ENCODE data around the gene OR2A5.

OR2A5 gene

GRCh38 chr7:144063710-144064109 lies 15.0 kb downstream of the OR2A5 start:
- no peak overlapping the region for H3K4me2 ChIP-seq
- no peaks in the 10 kb centered on the region for H3K36me3 ChIP-seq (ENCODE audit: insufficient read depth)
- H3K4me3 ChIP-seq (IDR thresholded peaks at IDR 0.05; ENCODE audit: insufficient read depth, low read depth, low read length) = no peak overlapping the region
- no peak overlapping the region for H3K27ac ChIP-seq
- no peak overlapping the region for H2AFZ ChIP-seq (ENCODE audit: low read depth)
- TF ChIP-seq, protein P1, sequence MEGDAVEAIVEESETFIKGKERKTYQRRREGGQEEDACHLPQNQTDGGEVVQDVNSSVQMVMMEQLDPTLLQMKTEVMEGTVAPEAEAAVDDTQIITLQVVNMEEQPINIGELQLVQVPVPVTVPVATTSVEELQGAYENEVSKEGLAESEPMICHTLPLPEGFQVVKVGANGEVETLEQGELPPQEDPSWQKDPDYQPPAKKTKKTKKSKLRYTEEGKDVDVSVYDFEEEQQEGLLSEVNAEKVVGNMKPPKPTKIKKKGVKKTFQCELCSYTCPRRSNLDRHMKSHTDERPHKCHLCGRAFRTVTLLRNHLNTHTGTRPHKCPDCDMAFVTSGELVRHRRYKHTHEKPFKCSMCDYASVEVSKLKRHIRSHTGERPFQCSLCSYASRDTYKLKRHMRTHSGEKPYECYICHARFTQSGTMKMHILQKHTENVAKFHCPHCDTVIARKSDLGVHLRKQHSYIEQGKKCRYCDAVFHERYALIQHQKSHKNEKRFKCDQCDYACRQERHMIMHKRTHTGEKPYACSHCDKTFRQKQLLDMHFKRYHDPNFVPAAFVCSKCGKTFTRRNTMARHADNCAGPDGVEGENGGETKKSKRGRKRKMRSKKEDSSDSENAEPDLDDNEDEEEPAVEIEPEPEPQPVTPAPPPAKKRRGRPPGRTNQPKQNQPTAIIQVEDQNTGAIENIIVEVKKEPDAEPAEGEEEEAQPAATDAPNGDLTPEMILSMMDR (conservative IDR thresholded peaks at IDR 0.05; ENCODE audit: low read depth, low read length) = peak; percentile 57
- no peak overlapping the region for H3K9ac ChIP-seq
- no peaks in the 10 kb centered on the region for H3K27me3 ChIP-seq (ENCODE audit: insufficient read depth, low read depth)
- H3K4me1 ChIP-seq (ENCODE audit: low read depth, poor library complexity, severe bottlenecking) = no peaks in the 10 kb centered on the region
- H4K20me1 ChIP-seq (ENCODE audit: insufficient read depth) = no peaks in the 10 kb centered on the region
- no peaks in the 10 kb centered on the region for H3K79me2 ChIP-seq (ENCODE audit: insufficient read depth, low read depth)

DNA sequence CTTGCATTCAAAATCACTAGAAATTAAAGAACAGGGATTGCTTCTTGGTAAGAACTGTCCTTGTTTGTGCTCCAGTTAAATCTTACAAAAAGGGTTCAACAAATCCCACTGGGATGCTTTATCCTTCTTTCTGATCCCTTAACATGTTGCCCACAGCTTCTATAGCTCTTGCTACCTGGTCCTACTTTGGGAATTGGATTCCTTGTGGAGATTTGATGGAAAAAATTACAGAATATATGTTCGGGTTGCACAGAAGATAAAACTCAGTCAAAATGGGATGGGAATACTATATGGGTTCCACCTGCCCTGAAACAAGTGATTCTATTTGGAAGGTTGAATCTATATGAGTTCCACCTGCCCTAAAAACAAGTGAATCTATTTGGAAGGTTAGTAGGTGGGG lies 20.8 kb downstream of the OR2A5 start, which contains the start of gene OR2A25:
Gene OR2A25, plus strand, starts transcription at position 301 of the 400 bp plus-strand sequence. CDS start 4,409 bp downstream, outside the sequence.
- Histone ChIP-seq H3K4me2 (no peak within 1 kb of the TSS), H3K36me3 (ENCODE audit: insufficient read depth) (no peaks in the 10 kb centered on the region)

GRCh38 chr7:144069953-144070352 lies 21.2 kb downstream of the OR2A5 start:
- Histone ChIP-seq H2AFZ (ENCODE audit: low read depth) (no peak overlapping the region), H3K36me3 (ENCODE audit: insufficient read depth) (no peaks in the 10 kb centered on the region), H3K27ac (no peak overlapping the region)

More for the DNA sequence above, 20.8 kb downstream of the OR2A5 start, which contains the start of gene OR2A25:
- Histone ChIP-seq H3K27me3 (ENCODE audit: insufficient read depth, low read depth) (no peaks in the 10 kb centered on the region), H3K79me2 (ENCODE audit: insufficient read depth, low read depth) (no peaks in the 10 kb centered on the region), H3K9ac (no peak within 1 kb of the TSS), H3K27ac (no peak within 1 kb of the TSS), H3K4me1 (ENCODE audit: low read depth, poor library complexity, severe bottlenecking) (no peaks in the 10 kb centered on the region), H4K20me1 (ENCODE audit: insufficient read depth) (no peaks in the 10 kb centered on the region), H3K4me3 (IDR thresholded peaks at IDR 0.05; ENCODE audit: insufficient read depth, low read depth, low read length) (no peak within 1 kb of the TSS), H2AFZ (ENCODE audit: low read depth) (no peak within 1 kb of the TSS)
- TF ChIP-seq, protein P1 (conservative IDR thresholded peaks at IDR 0.05; ENCODE audit: low read depth, low read length) = no peak

DNA sequence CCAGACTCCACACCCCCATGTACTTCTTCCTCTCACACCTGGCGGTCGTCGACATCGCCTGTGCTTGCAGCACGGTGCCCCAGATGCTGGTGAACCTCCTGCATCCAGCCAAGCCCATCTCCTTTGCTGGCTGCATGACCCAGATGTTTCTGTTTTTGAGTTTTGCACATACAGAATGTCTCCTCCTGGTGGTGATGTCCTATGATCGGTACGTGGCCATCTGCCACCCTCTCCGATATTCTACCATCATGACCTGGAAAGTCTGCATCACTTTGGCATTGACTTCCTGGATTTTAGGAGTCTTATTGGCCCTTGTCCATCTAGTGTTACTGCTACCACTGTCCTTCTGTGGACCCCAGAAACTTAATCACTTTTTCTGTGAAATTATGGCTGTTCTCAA lies 25.6 kb downstream of the OR2A5 start:
- Histone ChIP-seq H3K4me3 (IDR thresholded peaks at IDR 0.05; ENCODE audit: insufficient read depth, low read depth, low read length) (no peak overlapping the region), H3K4me2 (no peak overlapping the region), H4K20me1 (ENCODE audit: insufficient read depth) (no peaks in the 10 kb centered on the region), H3K36me3 (ENCODE audit: insufficient read depth) (no peaks in the 10 kb centered on the region), H3K9ac (no peak overlapping the region), H3K27ac (no peak overlapping the region), H3K27me3 (ENCODE audit: insufficient read depth, low read depth) (no peaks in the 10 kb centered on the region), H3K4me1 (ENCODE audit: low read depth, poor library complexity, severe bottlenecking) (no peaks in the 10 kb centered on the region), H3K79me2 (ENCODE audit: insufficient read depth, low read depth) (no peaks in the 10 kb centered on the region), H2AFZ (ENCODE audit: low read depth) (no peak overlapping the region)
- TF ChIP-seq, protein P1 (conservative IDR thresholded peaks at IDR 0.05; ENCODE audit: low read depth, low read length) = no peak

More at GRCh38 chr7:144069953-144070352, 21.2 kb downstream of the OR2A5 start:
- Histone ChIP-seq H3K4me3 (IDR thresholded peaks at IDR 0.05; ENCODE audit: insufficient read depth, low read depth, low read length) (no peak overlapping the region), H3K79me2 (ENCODE audit: insufficient read depth, low read depth) (no peaks in the 10 kb centered on the region), H3K4me2 (no peak overlapping the region), H4K20me1 (ENCODE audit: insufficient read depth) (no peaks in the 10 kb centered on the region), H3K9ac (no peak overlapping the region), H3K27me3 (ENCODE audit: insufficient read depth, low read depth) (no peaks in the 10 kb centered on the region), H3K4me1 (ENCODE audit: low read depth, poor library complexity, severe bottlenecking) (no peaks in the 10 kb centered on the region)
- TF ChIP-seq, protein P1 (conservative IDR thresholded peaks at IDR 0.05; ENCODE audit: low read depth, low read length) = no peak

Measured in KMS-11 (cell line).